ENCODE measurements around the gene KRT76. TPM values are rescaled to one million over a fixed set of nuclear protein-coding genes. Genes with fewer than 3 reads are reported as not detected.
"Not testable (repeated sequence)": the region's sequence is repeated elsewhere in the genome, so short reads cannot be mapped to it uniquely, and the experiment has no call there.

The KRT76 gene
- total RNA-seq, 1 donor from 2014 or later: not detected

DNA sequence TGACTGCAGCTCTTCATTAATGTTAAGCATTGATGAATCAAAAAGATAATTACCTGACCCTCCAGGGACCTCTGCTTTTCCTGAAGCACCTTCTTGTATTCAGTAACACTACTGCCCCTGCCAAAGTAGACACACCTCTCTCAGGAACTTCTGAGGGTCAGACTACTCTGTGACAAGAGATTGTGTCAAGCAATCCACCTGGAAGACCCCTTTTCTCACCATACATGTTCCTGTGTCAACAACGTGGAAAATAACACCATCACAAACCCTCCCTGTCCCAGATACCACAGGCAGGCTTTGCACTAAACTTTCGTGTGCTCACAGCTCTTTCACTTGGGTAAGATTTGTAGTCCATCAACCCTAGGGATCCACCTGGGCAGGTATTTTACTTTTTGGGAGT lies 13.2 kb downstream of the KRT76 start:
- DNase-seq (ENCODE audit: extremely low spot score, unreplicated experiment): no peak
- no peak overlapping the region for H3K4me3 Mint-ChIP-seq (ENCODE audit: unreplicated experiment)
- TF ChIP-seq, protein P1, sequence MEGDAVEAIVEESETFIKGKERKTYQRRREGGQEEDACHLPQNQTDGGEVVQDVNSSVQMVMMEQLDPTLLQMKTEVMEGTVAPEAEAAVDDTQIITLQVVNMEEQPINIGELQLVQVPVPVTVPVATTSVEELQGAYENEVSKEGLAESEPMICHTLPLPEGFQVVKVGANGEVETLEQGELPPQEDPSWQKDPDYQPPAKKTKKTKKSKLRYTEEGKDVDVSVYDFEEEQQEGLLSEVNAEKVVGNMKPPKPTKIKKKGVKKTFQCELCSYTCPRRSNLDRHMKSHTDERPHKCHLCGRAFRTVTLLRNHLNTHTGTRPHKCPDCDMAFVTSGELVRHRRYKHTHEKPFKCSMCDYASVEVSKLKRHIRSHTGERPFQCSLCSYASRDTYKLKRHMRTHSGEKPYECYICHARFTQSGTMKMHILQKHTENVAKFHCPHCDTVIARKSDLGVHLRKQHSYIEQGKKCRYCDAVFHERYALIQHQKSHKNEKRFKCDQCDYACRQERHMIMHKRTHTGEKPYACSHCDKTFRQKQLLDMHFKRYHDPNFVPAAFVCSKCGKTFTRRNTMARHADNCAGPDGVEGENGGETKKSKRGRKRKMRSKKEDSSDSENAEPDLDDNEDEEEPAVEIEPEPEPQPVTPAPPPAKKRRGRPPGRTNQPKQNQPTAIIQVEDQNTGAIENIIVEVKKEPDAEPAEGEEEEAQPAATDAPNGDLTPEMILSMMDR (IDR thresholded peaks at IDR 0.05): no peak
- no peaks in the 10 kb centered on the region for H3K36me3 Mint-ChIP-seq (ENCODE audit: unreplicated experiment)
- H3K4me1 Mint-ChIP-seq (ENCODE audit: unreplicated experiment): no peaks in the 10 kb centered on the region
- H3K27me3 Mint-ChIP-seq (ENCODE audit: unreplicated experiment): peaks cover 44% of the 10 kb centered on the region
- H3K9me3 Mint-ChIP-seq (ENCODE audit: unreplicated experiment): peaks cover 9% of the 10 kb centered on the region
- H3K27ac Mint-ChIP-seq (ENCODE audit: unreplicated experiment): no peak overlapping the region

GRCh38 chr12:52763036-52763659 lies 14.0 kb downstream of the KRT76 start:
- peaks cover 9% of the 10 kb centered on the region for H3K9me3 Mint-ChIP-seq (ENCODE audit: unreplicated experiment)
- DNase-seq (ENCODE audit: extremely low spot score, unreplicated experiment): no peak
- TF ChIP-seq, protein P1 (IDR thresholded peaks at IDR 0.05): no peak
- peaks cover 38% of the 10 kb centered on the region for H3K27me3 Mint-ChIP-seq (ENCODE audit: unreplicated experiment)
- no peak overlapping the region for H3K4me3 Mint-ChIP-seq (ENCODE audit: unreplicated experiment)
- H3K4me1 Mint-ChIP-seq (ENCODE audit: unreplicated experiment): no peaks in the 10 kb centered on the region
- H3K36me3 Mint-ChIP-seq (ENCODE audit: unreplicated experiment): no peaks in the 10 kb centered on the region
- no peak overlapping the region for H3K27ac Mint-ChIP-seq (ENCODE audit: unreplicated experiment)

DNA sequence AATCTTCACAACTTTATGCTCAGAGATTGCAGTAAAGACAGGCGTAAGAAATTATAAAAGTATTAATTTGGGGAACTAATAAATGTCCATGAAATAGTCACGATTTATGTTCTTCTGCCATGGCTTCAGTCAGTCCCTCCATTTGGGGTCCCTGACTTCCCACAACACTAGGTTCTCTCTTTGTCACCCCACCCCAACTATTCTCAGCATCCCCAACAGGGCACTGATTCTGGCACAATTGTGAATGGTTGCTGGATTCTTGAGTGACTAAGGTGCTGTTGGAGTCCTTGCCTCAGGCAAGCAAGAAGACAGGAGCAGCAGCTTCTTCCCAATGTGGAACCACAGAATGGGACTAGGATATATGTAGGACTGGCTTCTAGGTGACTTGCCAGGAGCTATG lies 15.3 kb downstream of the KRT76 start:
- TF ChIP-seq, protein P1 (IDR thresholded peaks at IDR 0.05): no peak
- DNase-seq (ENCODE audit: extremely low spot score, unreplicated experiment): no peak
- Mint-ChIP-seq H3K4me1 (ENCODE audit: unreplicated experiment) (no peaks in the 10 kb centered on the region), H3K27me3 (ENCODE audit: unreplicated experiment) (peaks cover 28% of the 10 kb centered on the region), H3K9me3 (ENCODE audit: unreplicated experiment) (peaks cover 9% of the 10 kb centered on the region), H3K27ac (ENCODE audit: unreplicated experiment) (no peak overlapping the region), H3K4me3 (ENCODE audit: unreplicated experiment) (no peak overlapping the region), H3K36me3 (ENCODE audit: unreplicated experiment) (no peaks in the 10 kb centered on the region)

DNA sequence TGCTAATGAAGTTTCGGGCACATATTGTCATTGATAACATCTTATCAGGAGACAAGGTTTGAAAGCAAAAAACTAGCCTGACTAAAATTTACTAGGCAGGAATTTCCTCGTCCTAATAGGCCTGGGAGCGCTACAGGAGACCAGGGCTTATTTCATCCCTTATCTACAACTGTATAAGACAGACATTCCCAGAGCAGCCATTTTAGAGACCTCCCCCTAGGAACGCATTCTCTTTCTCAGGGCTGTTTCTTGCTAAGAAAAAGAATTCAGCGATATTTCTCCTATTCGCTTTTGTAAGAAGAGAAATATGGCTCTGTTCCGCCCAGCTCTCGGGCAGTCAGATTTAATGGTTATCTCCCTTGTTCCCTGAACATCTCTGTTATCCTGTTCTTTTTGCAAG lies 15.9 kb downstream of the KRT76 start:
- H3K4me3 Mint-ChIP-seq (ENCODE audit: unreplicated experiment); H3K4me1 Mint-ChIP-seq (ENCODE audit: unreplicated experiment); H3K36me3 Mint-ChIP-seq (ENCODE audit: unreplicated experiment); DNase-seq (ENCODE audit: extremely low spot score, unreplicated experiment); H3K9me3 Mint-ChIP-seq (ENCODE audit: unreplicated experiment); H3K27ac Mint-ChIP-seq (ENCODE audit: unreplicated experiment): not testable (repeated sequence)
- H3K27me3 Mint-ChIP-seq (ENCODE audit: unreplicated experiment): peaks cover 22% of the 10 kb centered on the region

GRCh38 chr12:52760623-52761022 lies 16.5 kb downstream of the KRT76 start:
- no peak overlapping the region for H3K4me3 Mint-ChIP-seq (ENCODE audit: unreplicated experiment)
- H3K9me3 Mint-ChIP-seq (ENCODE audit: unreplicated experiment): peaks cover 9% of the 10 kb centered on the region
- TF ChIP-seq, protein P1 (IDR thresholded peaks at IDR 0.05): no peak
- H3K36me3 Mint-ChIP-seq (ENCODE audit: unreplicated experiment): no peaks in the 10 kb centered on the region
- H3K27ac Mint-ChIP-seq (ENCODE audit: unreplicated experiment): no peak overlapping the region
- no peaks in the 10 kb centered on the region for H3K4me1 Mint-ChIP-seq (ENCODE audit: unreplicated experiment)
- peaks cover 17% of the 10 kb centered on the region for H3K27me3 Mint-ChIP-seq (ENCODE audit: unreplicated experiment)
- DNase-seq (ENCODE audit: extremely low spot score, unreplicated experiment): no peak

DNA sequence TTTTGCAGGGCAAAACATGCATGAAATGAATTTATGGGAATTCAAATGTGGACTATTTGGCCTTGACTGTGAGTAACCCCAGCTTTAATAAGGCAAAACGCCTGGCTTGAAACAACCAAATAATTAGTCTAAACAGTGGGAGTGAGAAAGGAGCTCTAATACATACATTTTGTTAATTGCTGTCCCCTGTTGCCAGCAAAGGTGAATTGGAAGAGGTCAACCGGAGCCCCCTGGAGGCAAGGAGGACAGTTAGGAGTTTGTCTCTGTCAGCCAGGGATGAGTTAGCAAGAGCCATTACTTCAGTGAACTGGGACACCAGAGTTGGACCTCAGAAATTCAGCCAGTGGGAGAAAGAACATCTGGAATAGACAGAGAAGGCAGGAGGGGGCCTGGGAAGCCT lies 17.4 kb downstream of the KRT76 start:
- peaks cover 9% of the 10 kb centered on the region for H3K9me3 Mint-ChIP-seq (ENCODE audit: unreplicated experiment)
- no peak overlapping the region for H3K4me3 Mint-ChIP-seq (ENCODE audit: unreplicated experiment)
- DNase-seq (ENCODE audit: extremely low spot score, unreplicated experiment): no peak
- peaks cover 11% of the 10 kb centered on the region for H3K27me3 Mint-ChIP-seq (ENCODE audit: unreplicated experiment)
- H3K36me3 Mint-ChIP-seq (ENCODE audit: unreplicated experiment): no peaks in the 10 kb centered on the region
- no peak overlapping the region for H3K27ac Mint-ChIP-seq (ENCODE audit: unreplicated experiment)
- no peaks in the 10 kb centered on the region for H3K4me1 Mint-ChIP-seq (ENCODE audit: unreplicated experiment)
- TF ChIP-seq, protein P1 (IDR thresholded peaks at IDR 0.05): no peak

Data from osteocyte (in vitro differentiated cells).